GM10847 (cell line): ENCODE results near the gene PKDCC.

Experiments
- POLR2A ChIP-seq: IDR thresholded peaks from 2 replicates; pipeline ENCODE4 v1.6.1; 2011; ENCODE audit not compliant: insufficient read length; ENCODE audit errors: extremely low read depth

PKDCC gene

DNA sequence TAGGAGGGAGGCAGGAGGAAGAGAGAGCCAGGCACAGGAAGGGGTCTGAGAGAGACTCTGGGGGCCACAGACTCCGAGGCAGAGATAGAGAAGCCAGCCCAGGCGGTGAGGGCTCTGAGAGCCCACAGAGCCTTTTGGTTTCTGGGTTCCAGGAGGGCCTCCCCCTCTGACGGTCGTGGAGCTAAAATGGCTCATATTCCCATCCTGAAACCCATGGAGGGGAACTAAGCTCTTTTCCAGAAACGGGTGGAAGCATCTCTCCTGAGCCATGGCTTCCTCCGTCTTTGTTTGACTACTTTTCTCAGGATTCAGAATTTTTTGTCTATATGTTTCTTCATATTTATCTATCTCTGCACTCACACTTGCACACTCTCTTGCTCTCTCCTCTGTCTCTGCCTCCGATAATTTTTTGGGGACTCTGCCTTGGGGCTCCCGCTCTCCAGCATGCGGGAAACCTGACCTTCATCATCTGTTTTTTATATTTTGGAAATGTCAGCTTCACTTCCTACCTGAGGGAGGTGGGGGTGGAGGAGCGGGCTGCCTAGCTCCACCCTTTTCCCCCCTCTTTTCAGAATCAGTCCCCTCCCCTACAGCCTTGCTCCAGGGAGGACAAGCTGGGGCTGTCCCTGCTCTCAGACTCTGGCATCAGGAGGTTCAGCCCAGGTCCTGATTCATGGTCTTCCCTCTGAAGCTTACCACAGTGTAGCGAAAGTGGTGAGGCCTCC, 5.0 kb upstream of the PKDCC start:
- no peak for TF ChIP-seq POLR2A

DNA sequence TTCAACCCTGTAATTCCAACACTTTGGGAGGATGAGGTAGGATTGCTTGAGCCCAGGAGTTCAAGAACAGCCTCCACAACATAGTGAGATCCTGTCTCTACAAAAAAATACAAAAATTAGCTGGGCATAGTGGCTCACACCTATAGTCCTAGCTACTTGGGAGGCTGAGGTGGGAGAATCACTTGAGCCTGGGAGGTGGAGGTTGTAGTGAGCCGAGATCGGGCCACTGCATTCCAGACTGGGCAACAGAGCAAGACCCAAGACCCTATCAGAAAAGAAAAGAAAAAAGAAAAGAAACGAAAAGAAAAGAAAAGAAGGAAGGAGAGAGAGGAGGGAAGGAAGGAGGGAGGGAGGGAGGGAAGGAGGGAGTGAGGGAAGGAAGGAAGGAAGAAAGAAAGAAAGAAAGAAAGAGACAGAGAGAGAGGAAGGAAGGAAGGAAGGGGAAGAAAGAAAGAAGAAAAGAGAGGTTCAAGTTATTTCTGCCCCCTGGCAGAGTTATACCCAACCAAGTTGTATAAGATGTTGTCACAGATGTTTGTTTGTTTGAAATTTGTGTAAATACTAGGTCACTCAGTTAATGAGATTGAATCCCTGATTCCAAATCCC, 3.9 kb upstream of the PKDCC start:
- TF ChIP-seq POLR2A = no peak

DNA sequence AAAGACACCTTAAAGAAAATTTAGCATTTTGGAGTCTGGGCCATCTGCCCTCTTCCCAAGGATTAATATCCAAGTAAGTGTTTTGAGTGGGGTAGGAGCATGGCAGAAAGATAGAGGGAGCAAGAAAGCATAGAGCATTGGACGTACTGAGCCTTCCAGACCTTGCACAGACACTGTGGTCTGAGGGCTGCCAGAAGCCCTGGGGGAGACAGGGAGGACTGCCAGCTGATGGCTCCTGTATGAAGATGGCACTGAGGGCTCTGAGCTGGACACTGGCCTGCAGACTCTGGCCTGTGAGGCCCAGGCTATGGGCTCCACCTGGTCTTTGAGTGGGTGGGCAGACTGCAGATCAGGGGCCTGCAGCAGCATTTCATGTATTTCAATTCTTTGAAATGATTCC, 2.9 kb upstream of the PKDCC start:
- no peak for TF ChIP-seq POLR2A

DNA sequence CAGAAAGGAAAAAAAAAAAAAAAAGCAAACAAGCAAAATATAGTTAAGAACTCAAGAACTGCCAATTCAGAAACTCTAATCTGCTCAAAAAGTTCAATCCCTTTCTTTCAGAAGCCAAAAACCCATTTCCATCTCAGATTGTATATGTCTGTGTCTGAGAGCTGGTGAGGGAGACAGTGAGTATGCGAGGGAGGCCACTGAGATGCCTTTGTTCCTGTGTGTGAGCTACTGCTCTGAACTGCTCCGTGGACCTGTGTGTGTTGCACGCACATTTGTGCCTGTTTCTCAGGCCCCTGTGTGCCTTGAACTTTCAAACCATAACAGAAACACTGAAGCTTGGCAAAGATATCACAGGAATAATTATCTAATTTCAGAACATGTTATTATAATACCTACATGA, 2.5 kb upstream of the PKDCC start:
- no peak for TF ChIP-seq POLR2A

DNA sequence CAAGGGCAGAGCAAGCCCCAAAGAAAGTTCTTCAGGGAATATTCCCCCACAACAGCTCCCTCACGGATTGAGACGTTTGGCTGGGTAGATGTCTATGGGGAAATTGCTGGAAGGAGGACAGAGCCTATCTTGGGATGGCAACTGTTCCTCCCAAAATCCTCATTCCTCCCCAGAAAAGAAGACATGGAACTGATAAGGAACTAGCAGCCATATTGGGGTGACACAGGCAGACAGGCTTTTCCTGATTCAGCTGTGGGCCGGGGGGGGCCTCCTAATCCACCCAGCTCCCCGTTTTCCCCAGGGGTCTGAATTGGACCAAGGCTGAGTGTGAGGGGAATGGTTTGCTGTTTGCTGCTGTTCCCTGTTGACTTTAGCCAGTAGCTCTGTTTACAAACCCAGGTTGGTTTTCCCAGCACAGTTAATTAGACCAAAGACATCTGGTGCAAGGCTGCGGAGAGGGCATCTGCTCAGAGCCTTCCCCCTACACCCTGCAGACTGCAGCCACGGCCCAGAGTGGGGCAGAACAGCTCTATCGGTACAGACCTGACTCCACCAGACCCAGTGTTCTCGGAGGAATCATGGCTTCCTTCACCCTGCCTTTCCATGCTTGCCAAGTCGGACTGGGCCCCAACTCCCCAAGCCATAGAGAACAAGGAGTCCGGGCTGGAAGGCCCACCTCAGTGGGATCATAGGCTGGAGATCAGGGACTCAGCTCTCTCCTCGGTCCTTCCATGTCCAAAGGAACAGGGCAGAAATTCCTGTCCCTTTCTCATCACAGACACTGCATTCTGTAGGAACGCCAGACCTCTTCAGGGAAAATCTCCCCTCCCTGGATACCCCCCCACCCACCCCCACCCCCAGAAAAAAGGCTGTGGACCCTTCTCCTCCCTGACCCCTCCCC, 1.7 kb upstream of the PKDCC start:
- no peak for TF ChIP-seq POLR2A

DNA sequence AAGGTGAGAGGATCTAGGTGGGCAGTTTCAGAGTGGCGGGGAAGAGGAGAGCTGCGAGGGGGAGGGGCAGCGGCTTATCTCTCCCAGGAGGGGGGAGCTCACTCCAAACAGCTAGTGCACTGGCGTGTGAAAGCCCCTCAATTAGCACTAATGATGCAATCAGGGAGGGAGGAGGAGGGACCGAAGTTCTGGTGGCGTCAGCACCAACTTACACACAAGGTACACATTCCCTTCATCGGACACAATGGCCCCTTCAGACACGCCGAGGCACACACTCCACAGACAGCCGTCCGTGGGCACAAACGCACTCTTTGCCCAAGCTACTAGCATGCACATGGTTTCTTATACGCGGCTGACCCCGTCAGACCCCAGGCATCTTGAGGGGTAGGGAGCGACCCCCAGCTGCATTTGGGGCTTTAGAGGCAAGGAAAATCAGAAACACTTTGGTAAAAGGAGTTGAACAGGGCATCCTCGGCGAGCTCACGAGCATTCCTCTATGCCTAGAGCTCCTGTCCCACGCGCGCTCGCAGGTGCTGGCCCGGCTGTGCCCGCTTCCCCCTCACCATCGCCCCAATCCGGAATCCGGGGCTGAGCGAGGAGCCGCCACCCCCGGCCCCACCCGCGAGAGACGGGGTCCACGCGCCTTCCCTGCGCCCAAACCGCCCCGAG, 868 bp upstream of the PKDCC start:
- no peak for TF ChIP-seq POLR2A

DNA sequence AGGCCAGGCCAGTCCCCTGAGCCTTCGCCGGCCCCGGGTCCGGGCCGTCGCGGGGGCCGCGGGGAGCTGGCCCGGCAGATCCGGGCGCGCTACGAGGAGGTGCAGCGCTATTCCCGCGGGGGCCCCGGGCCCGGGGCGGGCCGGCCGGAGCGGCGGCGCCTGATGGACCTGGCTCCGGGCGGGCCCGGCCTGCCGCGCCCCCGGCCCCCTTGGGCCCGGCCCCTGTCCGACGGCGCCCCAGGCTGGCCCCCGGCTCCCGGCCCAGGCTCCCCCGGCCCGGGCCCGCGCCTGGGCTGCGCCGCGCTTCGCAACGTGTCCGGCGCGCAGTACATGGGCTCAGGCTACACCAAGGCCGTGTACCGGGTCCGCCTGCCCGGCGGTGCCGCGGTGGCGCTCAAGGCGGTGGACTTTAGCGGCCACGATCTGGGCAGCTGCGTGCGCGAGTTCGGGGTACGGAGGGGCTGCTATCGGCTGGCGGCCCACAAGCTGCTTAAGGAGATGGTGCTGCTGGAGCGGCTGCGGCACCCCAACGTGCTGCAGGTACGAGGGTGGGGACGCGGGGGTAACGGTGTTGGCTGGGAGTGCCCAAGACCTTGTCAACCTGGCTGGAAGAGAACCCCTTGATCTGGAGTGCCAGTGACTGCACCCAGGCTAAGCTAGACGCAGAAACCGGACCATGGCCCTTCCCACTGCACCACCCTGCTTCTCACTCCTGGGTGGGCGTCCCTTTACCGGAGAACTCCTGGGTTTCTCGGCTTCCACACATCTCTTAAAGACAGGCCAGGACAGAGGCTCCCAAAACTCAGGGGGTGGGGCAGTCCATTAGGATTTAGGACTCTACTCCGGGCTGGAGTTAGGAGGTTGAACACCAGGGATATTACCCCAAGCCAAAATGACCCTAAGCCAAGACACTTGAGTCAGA, 739 bp downstream of the PKDCC start:
- no peak for TF ChIP-seq POLR2A

DNA sequence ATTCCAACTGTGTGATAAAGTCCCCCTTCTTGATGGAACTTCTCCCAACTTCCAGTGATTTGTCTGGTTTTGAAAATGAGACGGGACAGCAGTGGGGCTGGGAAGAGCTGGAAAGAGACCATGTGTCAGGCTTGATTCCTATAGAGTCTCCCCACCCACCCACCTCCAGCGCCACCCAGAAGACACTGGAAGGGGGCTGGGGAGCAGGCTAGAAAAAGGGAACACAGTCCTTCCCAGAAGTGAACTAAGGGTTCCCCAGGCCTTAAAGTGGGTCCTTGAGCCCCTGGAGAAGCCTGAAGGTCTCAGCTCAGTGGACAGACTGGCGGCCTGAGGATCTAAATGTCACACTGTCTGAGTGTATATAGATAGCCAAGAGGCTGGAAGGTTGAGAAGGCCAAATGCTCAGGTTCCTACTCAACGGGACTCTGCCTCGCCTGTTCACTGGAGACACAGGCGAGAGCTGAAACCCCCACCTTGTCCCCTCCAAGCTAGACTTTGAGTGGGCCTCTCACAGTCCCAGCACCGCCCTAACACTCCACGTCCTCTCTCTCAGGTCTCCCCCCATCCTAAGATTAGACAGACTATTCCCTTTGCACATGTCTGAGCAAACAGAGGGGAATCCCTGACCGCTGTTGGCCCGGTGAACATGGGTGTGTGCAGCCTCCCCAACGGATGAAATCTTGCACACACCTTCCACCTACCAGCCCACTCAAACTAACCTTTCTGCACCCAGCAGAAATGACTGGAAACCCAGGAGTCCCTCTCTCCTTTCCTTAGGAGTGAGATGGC, 1.6 kb downstream of the PKDCC start:
- no peak for TF ChIP-seq POLR2A

DNA sequence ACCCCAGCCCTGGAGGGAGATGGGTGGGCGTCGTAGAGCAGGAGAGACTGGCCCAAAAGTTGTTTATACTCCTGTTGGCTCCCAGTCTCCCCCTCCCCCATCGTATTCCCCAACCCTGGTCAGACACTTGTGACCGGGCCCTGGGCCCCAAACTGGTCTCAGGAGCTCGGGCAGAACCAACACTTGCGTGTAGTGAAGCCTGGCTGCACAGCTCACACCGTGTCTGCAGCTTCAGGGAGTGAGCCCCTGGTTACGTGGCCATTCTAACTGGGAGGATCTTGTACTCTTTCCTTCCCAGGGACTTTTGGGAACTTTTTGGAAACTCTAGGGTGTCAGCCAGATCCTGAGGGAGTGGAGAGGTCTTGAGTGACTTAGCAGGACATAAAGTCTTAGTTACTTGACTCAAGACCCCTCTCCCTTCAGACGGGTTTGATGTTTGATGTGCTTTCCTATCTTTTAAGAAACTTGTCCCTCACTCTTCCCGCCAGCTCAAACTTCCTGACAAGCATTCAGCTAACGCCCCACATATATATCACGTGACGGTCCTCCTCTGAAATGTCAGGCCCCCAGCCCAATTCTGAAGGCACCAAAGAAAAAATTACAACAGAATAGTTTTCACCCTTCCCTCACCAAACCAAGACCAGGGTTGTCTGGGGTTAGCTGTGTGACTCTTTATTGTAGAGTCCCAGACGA, 2.3 kb downstream of the PKDCC start:
- TF ChIP-seq POLR2A = no peak

DNA sequence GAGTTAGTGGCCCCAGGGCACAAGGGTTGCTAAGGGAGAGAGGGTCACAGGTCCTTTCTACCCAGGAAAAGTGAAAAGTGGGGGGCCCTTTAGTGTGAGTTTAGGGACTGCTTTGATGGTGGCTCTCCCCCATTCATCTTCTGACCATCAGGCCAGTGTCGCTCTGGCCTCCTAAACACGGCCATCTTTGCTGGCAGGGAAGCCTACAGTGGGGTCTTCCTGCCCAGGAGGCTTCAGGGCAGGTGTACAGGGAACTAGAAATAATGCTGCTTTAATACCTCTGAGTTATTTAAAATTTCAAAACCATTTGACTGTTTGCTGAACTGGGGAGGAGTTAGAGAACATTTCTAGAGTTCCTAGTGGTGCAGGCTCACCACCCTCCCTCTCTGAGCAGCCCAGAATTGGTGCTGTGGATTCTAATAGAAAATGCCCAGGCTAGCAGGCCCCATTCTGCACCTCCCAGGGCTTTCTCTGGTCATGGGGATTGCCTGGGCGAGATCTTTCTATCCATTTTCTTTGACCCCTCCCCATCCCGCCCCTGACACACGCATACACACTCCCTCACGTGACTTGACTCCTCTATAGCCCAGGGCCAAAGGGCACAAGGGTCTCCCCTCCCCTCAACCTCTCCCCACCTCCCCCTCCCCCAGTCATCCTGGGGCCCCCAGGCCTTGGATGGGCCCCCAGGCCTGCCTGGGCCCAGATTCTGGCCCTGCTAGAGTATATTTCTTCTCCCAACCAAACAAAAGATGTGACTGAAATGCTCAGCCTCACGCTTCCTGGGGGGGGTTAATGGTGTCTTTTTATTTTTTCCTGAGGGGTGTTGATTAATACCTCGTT, 3.1 kb downstream of the PKDCC start:
- TF ChIP-seq POLR2A = no peak

DNA sequence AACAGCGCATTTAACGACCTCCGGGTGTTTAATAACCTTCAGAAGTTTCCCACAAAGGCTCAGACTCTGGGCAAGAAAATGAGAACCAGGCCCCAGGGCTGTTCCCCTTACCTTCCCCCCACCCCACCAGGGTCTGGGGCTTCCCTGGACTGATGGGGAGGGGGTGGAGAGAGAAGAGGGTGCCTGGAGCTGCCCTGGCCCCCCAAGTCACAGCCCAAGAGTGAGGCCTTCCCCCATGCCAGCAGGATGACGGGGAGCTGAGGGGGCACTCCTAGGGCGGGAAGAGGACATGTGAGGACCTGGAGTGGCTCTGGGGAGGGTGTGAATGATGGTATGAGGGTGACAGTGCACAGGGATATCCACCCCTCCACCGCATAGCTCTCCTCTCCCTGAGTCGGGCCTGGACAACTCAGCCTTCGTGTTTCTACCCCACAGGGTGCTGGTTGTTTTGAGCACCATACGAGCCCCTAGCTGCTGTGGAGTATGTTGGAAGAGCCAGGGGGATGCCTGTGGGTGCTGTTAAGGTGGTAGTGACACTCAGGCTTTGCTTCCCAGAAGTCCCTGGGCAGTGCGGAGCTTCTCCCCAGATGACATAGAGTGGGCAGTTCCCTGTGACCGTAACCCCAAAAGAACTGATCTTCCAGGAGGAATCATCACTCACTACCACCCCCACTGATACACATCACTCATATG, 3.9 kb downstream of the PKDCC start:
- TF ChIP-seq POLR2A = no peak
